HepG2 (cell line): Measurements from ENCODE around the gene SLC25A11. TPM values are rescaled to one million over a fixed set of nuclear protein-coding genes. Genes with fewer than 3 reads are reported as not detected.
A peak's percentile ranks its signal among the peaks of the same experiment; 100 is the strongest.

Source experiments
- ATAC-seq: fragments of 200-7000 bp; cut with Tn5 transposase; 3 replicates; pipeline ENCODE4 v1.9.1; 2020; ENCODE audit warnings: mild to moderate bottlenecking, moderate library complexity
- BruUV-seq: library from RNA; stranded (reverse); fragments of 400-500 nt; replicated peaks from 2 replicates; lab custom pipeline; 2021; lab: Mats Ljungman, UMichigan
- CTCF ChIA-PET: fragments of 300-600 bp; formaldehyde crosslinking; extraction: SDS; loops from one replicate; lab custom pipeline; 2021; ENCODE audit warnings: low total read pairs, inconsistent platforms, low intra/inter-chr PET ratio; lab: Yijun Ruan, JAX
- POLR2A ChIA-PET: fragments of 350-600 bp; sonication (Branson Sonifier 250); formaldehyde crosslinking; loops from one replicate; lab custom pipeline; 2020; ENCODE audit warnings: antibody characterized with exemption, inconsistent platforms; lab: Yijun Ruan, JAX
- DNase-seq: peaks from one replicate; pipeline ENCODE4 v3.0.0-alpha.2; 2015; ENCODE audit warnings: low spot score
- FAIRE-seq: peaks from 3 replicates; lab custom pipeline; 2011; peaks lifted over from hg19 to GRCh38; lab: Jason Lieb, UNC
- H2AFZ ChIP-seq: one replicate; pipeline ENCODE4 v1.6.1; 2011; ENCODE audit warnings: low read length, inconsistent platforms
- H3K27ac ChIP-seq: fragments of 300-600 bp; 3 replicates; pipeline ENCODE4 v1.8.0; 2011; ENCODE audit warnings: mixed run types, mild to moderate bottlenecking, mixed read lengths, low read length, inconsistent platforms; ENCODE audit not compliant: insufficient read depth; ENCODE audit errors: extremely low read length
- H3K27me3 ChIP-seq, 2 experiments: fragments of 200-600 bp in 1 of 2; 2 replicates in 1 of 2; 3 replicates in 1 of 2; pipeline versions ENCODE4 v1.6.0 to v1.8.0; 2011; ENCODE audit warnings: low read length in 2 of 2, mild to moderate bottlenecking in 2 of 2, moderate library complexity in 2 of 2, inconsistent platforms in 1 of 2; ENCODE audit not compliant: insufficient read depth in 2 of 2, control insufficient read depth in 1 of 2
- H3K36me3 ChIP-seq, 2 experiments: fragments of 200-600 bp in 1 of 2; replicated peaks in 1 of 2; 2 replicates in 1 of 2; 3 replicates in 1 of 2; pipeline versions ENCODE4 v1.5.1 to v1.8.0; 2011; ENCODE audit warnings: low read length in 2 of 2, inconsistent platforms in 1 of 2; ENCODE audit not compliant: insufficient read depth in 2 of 2, control insufficient read depth in 1 of 2
- H3K4me1 ChIP-seq: 2 replicates; pipeline ENCODE4 v1.5.1; 2012; ENCODE audit warnings: low read length, inconsistent platforms; ENCODE audit not compliant: insufficient read depth
- H3K4me2 ChIP-seq: 2 replicates; pipeline ENCODE4 v1.6.0; 2011; ENCODE audit warnings: low read depth, low read length, inconsistent platforms
- H3K4me3 ChIP-seq, 3 experiments: fragments of 200-600 bp in 1 of 3; sonication (generic), shearing (Covaris generic) in 1 of 3; replicated peaks in 1 of 3; 2 replicates each; pipeline ENCODE4 v1.5.1; 2011 to 2016; ENCODE audit warnings: low read length in 3 of 3, inconsistent platforms in 2 of 3, low read depth in 2 of 3, mild to moderate bottlenecking in 2 of 3, control low read depth in 1 of 3, mixed read lengths in 1 of 3; ENCODE audit not compliant: insufficient read depth in 1 of 3
- H3K79me2 ChIP-seq: one replicate; pipeline ENCODE4 v1.6.1; 2011; ENCODE audit warnings: low read length, inconsistent platforms; ENCODE audit not compliant: insufficient read depth
- H3K9ac ChIP-seq: 2 replicates; pipeline ENCODE4 v1.6.0; 2011; ENCODE audit warnings: mild to moderate bottlenecking, low read depth, low read length, inconsistent platforms; ENCODE audit not compliant: insufficient read depth
- H3K9me3 ChIP-seq: 2 replicates; pipeline ENCODE4 v1.5.1; 2012; ENCODE audit warnings: mild to moderate bottlenecking, low read length
- H4K20me1 ChIP-seq: 2 replicates; pipeline ENCODE4 v1.6.0; 2011; ENCODE audit warnings: inconsistent platforms, mild to moderate bottlenecking, low read length, moderate library complexity; ENCODE audit not compliant: insufficient read depth
- MBD4 ChIP-seq: IDR thresholded peaks from 2 replicates; pipeline ENCODE4 v1.6.1; 2012; ENCODE audit warnings: low read length, inconsistent platforms, borderline replicate concordance
- MYNN ChIP-seq: sonication (generic); formaldehyde crosslinking; IDR thresholded peaks from 2 replicates; pipeline ENCODE4 v1.4.0; 2020; ENCODE audit warnings: mild to moderate bottlenecking, low read depth, missing genetic modification reagents
- POLR2G ChIP-seq: fragments of 200-400 bp; formaldehyde crosslinking; IDR thresholded peaks from 2 replicates; pipeline ENCODE4 v1.6.1; 2018; ENCODE audit warnings: mild to moderate bottlenecking, low read depth, low read length, moderate library complexity
- RBFOX2 ChIP-seq: fragments of 200-400 bp; formaldehyde crosslinking; IDR thresholded peaks from 2 replicates; pipeline ENCODE4 v1.6.1; 2017; ENCODE audit warnings: low read depth, mild to moderate bottlenecking, low read length
- ZNF781 ChIP-seq: sonication (generic); formaldehyde crosslinking; IDR thresholded peaks from 2 replicates; pipeline ENCODE4 v1.5.1; 2020; ENCODE audit warnings: borderline replicate concordance, mild to moderate bottlenecking, missing genetic modification reagents; ENCODE audit errors: not compliant biosample characterization
- WGBS: methylation state at CpG from one replicate; pipeline ENCODE4 v1.1.6; 2017; ENCODE audit warnings: low lambda C conversion rate; 5-methylcytosine and 5-hydroxymethylcytosine counted together
- in situ Hi-C: cut with HindIII; loops from 2 replicates; pipeline ENCODE4 v1.10.0; 2017; ENCODE audit warnings: low pct_unique_long_range_greater_than_20kb; ENCODE audit not compliant: extremely low pct_ligation_motif_present
- intact Hi-C: fragments of 100-400 bp; cut with micrococcal nuclease; formaldehyde crosslinking; loops from one replicate; pipeline ENCODE4 v1.10.0; 2022; ENCODE audit not compliant: unreplicated experiment
- polyA plus RNA-seq, 8 experiments: library from polyadenylated mRNA; depleted of rRNA in 3 of 8; stranded (reverse) in 7 of 8; unstranded in 1 of 8; fragments of >200 nt; fragmentation: Illumina TruSeq in 4 of 8; extraction: Trizol in 4 of 8; gene quantifications; 2 replicates each; pipeline versions ENCODE4 v1.2.1 to v1.2.3, GENCODE V29; 2011 to 2016; ENCODE audit warnings: low read depth in 4 of 8, missing spikeins in 1 of 8, mixed read lengths in 1 of 8; ENCODE audit not compliant: insufficient read depth in 1 of 8
- total RNA-seq, 5 experiments: library from RNA; depleted of rRNA; stranded (reverse); fragments of >200 nt; fragmentation: Illumina TruSeq; extraction: Trizol; gene quantifications; 2 replicates each; pipeline ENCODE4 v1.2.3, GENCODE V29; 2016; ENCODE audit warnings: low read depth in 1 of 5
- TF ChIP-seq, protein P1 (sequence below): sonication (generic); formaldehyde crosslinking; conservative IDR thresholded peaks from 2 replicates; pipeline ENCODE4 v1.8.1; 2023; ENCODE audit warnings: missing genetic modification reagents

SLC25A11 gene
- total and polyA plus RNA-seq, 2 of the 13 experiments (the other 11 are each of a cell fraction or from before 2014, with no cell fraction given), result 35.4 to 47.2 TPM

DNA sequence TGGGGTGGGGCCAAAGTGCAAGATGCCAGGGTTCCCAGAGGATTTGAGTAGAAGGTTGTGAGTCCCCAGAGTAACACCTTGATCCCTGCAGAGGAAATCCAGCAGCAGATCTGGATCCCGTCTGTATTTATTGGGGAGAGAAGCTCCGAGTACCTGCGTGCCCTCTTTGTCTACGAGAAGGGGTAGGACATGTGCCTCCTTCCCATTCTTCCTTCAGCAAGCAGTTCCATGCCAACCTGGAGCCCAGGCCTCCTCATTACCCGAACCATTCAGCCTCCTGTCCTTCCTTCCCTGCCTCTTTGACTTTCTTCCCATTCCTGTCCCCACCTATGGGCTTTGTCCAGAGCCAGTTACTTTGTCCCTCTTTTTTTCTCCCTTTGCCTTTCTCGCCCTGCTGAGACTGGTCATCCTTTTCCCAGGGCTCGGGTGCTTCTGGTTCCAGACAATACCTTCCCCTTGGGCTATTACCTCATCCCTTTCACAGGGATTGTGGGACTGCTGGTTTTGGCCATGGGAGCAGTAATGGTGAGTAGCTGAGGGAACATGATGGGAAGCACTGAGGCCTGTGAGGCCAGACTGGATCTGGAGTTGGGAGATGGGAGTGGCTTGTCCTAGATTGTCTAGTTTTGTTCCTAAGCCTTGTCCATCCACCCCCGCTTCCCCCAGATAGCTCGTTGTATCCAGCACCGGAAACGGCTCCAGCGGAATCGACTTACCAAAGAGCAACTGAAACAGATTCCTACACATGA, 3.1 kb upstream of the SLC25A11 start:
- Histone ChIP-seq H3K4me1 (peaks cover 48% of the 10 kb centered on the region), H2AFZ (no peak overlapping the region), H3K4me2 (no peak overlapping the region), H4K20me1 (peaks cover 33% of the 10 kb centered on the region), H3K79me2 (peaks cover 72% of the 10 kb centered on the region), H3K27me3 (no peaks in the 10 kb centered on the region; a peak in 1 of 5 replicates), H3K9me3 (no peaks in the 10 kb centered on the region), H3K36me3 (peaks cover 18 to 37% of the 10 kb centered on the region in 2 experiments), H3K4me3 (no peak overlapping the region), H3K27ac (no peak overlapping the region), H3K9ac (no peak overlapping the region)
- intact Hi-C loops (no loop called here), in situ Hi-C loops (no loop called here)
- 92% methylated on average over 13 of the region's 13 CpGs for WGBS
- ChIA-PET POLR2A (no interaction called here), CTCF (no interaction called here)
- ATAC-seq (no peak), FAIRE-seq (no peak), DNase-seq (no peak)
- TF ChIP-seq MYNN (no peak), POLR2G (peak; percentile 45; the same call in 1 of the 2 replicates), MBD4 (no peak), RBFOX2 (0 out of 2 replicates have a peak, but pooled peaks have one; percentile 50), ZNF781 (CRISPR knock-in tag) (no peak)
- TF ChIP-seq, protein P1, sequence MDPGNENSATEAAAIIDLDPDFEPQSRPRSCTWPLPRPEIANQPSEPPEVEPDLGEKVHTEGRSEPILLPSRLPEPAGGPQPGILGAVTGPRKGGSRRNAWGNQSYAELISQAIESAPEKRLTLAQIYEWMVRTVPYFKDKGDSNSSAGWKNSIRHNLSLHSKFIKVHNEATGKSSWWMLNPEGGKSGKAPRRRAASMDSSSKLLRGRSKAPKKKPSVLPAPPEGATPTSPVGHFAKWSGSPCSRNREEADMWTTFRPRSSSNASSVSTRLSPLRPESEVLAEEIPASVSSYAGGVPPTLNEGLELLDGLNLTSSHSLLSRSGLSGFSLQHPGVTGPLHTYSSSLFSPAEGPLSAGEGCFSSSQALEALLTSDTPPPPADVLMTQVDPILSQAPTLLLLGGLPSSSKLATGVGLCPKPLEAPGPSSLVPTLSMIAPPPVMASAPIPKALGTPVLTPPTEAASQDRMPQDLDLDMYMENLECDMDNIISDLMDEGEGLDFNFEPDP (CRISPR knock-in tag), result 0 out of 2 replicates have a peak, but pooled peaks have one; percentile 17
- BruUV-seq, result no TSS peak
